GM21423 (cell line): ENCODE results near the gene IBTK.
A peak's percentile ranks its signal among the peaks of the same experiment; 100 is the strongest.
"Not testable (repeated sequence)": the region's sequence is repeated elsewhere in the genome, so short reads cannot be mapped to it uniquely, and the experiment has no call there.

Source experiments
- ATAC-seq: cut with Tn5 transposase; IDR thresholded peaks from one replicate; pipeline ENCODE4 v1.9.1; 2021; ENCODE audit warnings: mild to moderate bottlenecking, moderate library complexity; ENCODE audit not compliant: unreplicated experiment

Gene IBTK

GRCh38 chr6:82182756-82183155, 64.8 kb downstream of the IBTK start:
- no peak for ATAC-seq

GRCh38 chr6:82179415-82179814, 68.1 kb downstream of the IBTK start:
- ATAC-seq = no peak

GRCh38 chr6:82178759-82179112, 68.8 kb downstream of the IBTK start:
- no peak for ATAC-seq

- no peak for ATAC-seq
These were observed 69.3 kb downstream of the IBTK start for GRCh38 chr6:82178077-82178758.

GRCh38 chr6:82176616-82177015, 70.9 kb downstream of the IBTK start:
- ATAC-seq = no peak

GRCh38 chr6:82172594-82172993, 75.0 kb downstream of the IBTK start:
- ATAC-seq = no peak

- no peak for ATAC-seq
These were observed 78.2 kb downstream of the IBTK start for GRCh38 chr6:82169138-82169876.

GRCh38 chr6:82166493-82166892, 81.1 kb downstream of the IBTK start:
- no peak for ATAC-seq

GRCh38 chr6:82160255-82160990, 87.1 kb downstream of the IBTK start:
- ATAC-seq = no peak

- not testable (repeated sequence) for ATAC-seq
These were observed 94.8 kb downstream of the IBTK start for GRCh38 chr6:82152786-82153185.

- ATAC-seq = not testable (repeated sequence)
These were observed 96.4 kb downstream of the IBTK start for GRCh38 chr6:82151147-82151546.

GRCh38 chr6:82145926-82146452, 101.6 kb downstream of the IBTK start:
- ATAC-seq = no peak

- no peak for ATAC-seq
These were observed 102.6 kb downstream of the IBTK start for GRCh38 chr6:82144852-82145340.

GRCh38 chr6:82144007-82144851, 103.3 kb downstream of the IBTK start:
- peak; percentile 82 for ATAC-seq

- no peak for ATAC-seq
These were observed 104.5 kb downstream of the IBTK start for GRCh38 chr6:82143041-82143481.

GRCh38 chr6:82142524-82142923, 105.0 kb downstream of the IBTK start:
- no peak for ATAC-seq

GRCh38 chr6:82138075-82138791, 109.3 kb downstream of the IBTK start:
- ATAC-seq = no peak

GRCh38 chr6:82131441-82131840, 116.1 kb downstream of the IBTK start:
- no peak for ATAC-seq

- ATAC-seq = no peak
These were observed 117.7 kb downstream of the IBTK start for GRCh38 chr6:82129797-82130196.

- ATAC-seq = not testable (repeated sequence)
These were observed 118.6 kb downstream of the IBTK start for GRCh38 chr6:82128973-82129372.
